Activated T-cell treated with anti-CD3 and anti-CD28 coated beads for 24 hours (primary cell): ENCODE data around the gene ZNHIT1.

ENCODE experiments used
- DNase-seq: peaks from one replicate; pipeline ENCODE4 v3.0.0-alpha.2; 2020; ENCODE audit warnings: low read depth

ZNHIT1 gene

GRCh38 chr7:101217388-101218235 is at the start of gene ZNHIT1, which contains the start of gene PLOD3:
Gene ZNHIT1, plus strand, starts transcription at chr7:101218165. Its CDS starts 31 bp downstream, at chr7:101218196.
Gene PLOD3, minus strand, starts transcription at chr7:101217581. Its CDS starts 307 bp downstream, at chr7:101217274.
- peak; percentile 93 for DNase-seq

GRCh38 chr7:101168412-101169049 is 49.4 kb upstream of the ZNHIT1 start:
- DNase-seq: no peak

- DNase-seq: no peak
Measured at GRCh38 chr7:101169110-101169837, 48.7 kb upstream of the ZNHIT1 start.

- peak; percentile 69 for DNase-seq
Measured at GRCh38 chr7:101169838-101170551, 48.0 kb upstream of the ZNHIT1 start.

- DNase-seq: no peak
Measured at GRCh38 chr7:101170617-101171441, 47.1 kb upstream of the ZNHIT1 start.

- no peak for DNase-seq
Measured at GRCh38 chr7:101171442-101171837, 46.5 kb upstream of the ZNHIT1 start.

GRCh38 chr7:101172005-101172853 is 45.7 kb upstream of the ZNHIT1 start:
- DNase-seq: no peak

- DNase-seq: no peak
Measured at GRCh38 chr7:101172854-101173751, 44.9 kb upstream of the ZNHIT1 start.

GRCh38 chr7:101173752-101174244 is 44.2 kb upstream of the ZNHIT1 start:
- DNase-seq: peak; percentile 64

- DNase-seq: no peak
Measured at GRCh38 chr7:101174322-101174854, 43.6 kb upstream of the ZNHIT1 start.

- no peak for DNase-seq
Measured at GRCh38 chr7:101175664-101176063, 42.3 kb upstream of the ZNHIT1 start.

- DNase-seq: no peak
Measured at GRCh38 chr7:101177644-101178043, 40.3 kb upstream of the ZNHIT1 start.

GRCh38 chr7:101179117-101179516 is 38.8 kb upstream of the ZNHIT1 start:
- no peak for DNase-seq

- DNase-seq: no peak
Measured at GRCh38 chr7:101179713-101180112, 38.3 kb upstream of the ZNHIT1 start.

GRCh38 chr7:101180130-101180755 is 37.7 kb upstream of the ZNHIT1 start, which contains the start of gene NAT16:
Gene NAT16, minus strand, starts transcription at chr7:101180293. Its CDS starts 5,486 bp downstream, at chr7:101174807.
- DNase-seq: no peak

- no peak for DNase-seq
Measured at GRCh38 chr7:101185258-101185839, 32.6 kb upstream of the ZNHIT1 start.

- DNase-seq: no peak
Measured at GRCh38 chr7:101186194-101186593, 31.8 kb upstream of the ZNHIT1 start.
